ENCODE results near the gene CSNK1D. TPM values are rescaled to one million over a fixed set of nuclear protein-coding genes. Genes with fewer than 3 reads are reported as not detected.
A peak's percentile ranks its signal among the peaks of the same experiment; 100 is the strongest.

The CSNK1D gene
- total RNA-seq, 1 experiment from 2014 or later, result 60.4 TPM

DNA sequence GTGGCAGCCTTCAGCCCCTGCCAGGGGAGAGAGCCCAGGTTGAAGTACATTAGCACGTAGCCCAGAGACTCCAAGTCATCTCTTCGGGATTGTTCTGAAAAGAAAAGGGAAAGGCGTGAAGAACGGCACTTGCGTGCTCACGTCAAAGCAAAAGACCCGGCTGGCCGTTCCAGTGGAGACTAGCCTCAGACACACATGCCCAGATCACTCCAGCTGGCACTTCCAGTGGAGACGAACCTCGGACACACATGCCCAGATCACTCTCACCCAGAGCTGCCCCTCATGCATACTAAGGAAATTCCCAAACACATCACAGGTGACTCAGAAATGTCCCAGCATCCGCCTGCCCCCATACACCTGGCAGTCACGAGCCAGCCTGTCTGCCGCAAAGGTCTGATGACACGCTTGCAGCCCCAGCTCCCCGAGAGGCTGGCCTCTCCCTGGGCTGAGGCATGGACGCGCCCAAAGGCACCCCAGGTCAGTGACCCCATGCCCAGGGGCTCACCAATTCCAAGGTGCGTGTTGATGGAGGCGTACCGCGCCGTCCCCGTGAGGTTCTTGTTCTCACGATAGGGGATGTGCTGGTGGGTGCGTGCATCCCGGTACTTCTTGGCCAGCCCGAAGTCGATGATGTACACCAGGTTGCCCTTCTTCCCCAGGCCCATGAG lies 20.9 kb downstream of the CSNK1D start:
- DNase-seq (ENCODE audit: low spot score), result no peak

DNA sequence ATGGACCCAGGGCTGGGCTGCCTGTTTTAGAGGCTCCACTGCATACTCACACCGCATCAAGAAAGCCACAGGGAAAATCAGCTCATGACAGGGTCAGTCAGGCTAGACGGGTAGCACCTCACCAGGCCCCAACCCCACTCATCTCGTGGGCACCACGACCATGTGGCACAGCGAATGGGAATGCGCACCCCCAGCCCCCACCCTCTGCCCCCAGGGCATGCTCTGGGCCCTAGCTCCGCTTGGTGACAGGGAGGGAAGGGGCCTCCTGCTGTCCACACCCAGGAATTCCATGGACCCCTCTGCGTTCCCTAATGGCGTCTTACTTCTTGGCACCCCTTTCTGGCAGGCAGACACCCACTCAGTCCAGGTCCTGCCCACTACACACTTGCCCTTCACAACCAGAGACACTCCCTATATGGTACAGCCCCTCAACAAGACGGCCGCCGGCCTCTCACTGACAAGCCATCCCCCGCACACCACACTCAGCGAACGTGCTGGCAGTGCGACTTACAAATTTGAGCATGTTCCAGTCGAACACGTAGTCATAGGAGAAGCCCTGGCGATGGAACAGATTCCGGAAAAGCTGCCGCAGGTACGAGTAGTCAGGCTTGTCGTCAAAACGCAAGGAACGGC lies 22.5 kb downstream of the CSNK1D start:
- DNase-seq (ENCODE audit: low spot score), result no peak

DNA sequence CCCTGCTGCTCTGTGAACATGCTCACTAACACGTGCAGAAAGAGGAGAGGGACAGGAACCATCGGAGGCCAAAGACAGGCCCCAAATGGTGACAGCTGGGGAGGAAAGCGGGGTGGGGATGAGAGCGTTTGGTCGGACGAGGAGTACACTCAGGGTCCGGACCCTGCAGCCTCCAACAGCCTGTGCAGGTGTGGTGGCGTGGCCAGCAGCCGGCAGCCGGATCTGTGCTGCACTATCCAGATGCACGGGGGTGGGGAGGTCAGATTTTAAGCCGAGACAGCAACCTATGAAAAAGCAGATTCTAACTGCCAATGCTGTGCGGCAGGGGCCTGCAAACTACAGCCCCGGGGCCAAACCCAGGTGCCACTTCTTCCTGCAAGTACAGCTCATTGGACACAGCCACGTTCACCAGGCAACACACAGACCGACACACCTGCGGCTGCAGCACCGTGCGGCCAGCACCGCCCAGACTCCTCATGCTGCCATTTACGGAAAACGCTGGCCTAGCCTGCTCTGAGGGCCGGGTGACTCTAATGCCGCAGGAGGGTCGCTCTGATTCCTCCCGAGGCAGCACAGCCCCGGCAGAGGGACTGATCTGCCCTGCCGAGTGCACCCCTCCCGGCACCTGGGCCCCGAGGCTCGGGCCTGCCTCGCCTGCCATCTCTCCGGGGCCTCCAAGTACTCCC lies 23.5 kb downstream of the CSNK1D start:
- no peak for DNase-seq (ENCODE audit: low spot score)

DNA sequence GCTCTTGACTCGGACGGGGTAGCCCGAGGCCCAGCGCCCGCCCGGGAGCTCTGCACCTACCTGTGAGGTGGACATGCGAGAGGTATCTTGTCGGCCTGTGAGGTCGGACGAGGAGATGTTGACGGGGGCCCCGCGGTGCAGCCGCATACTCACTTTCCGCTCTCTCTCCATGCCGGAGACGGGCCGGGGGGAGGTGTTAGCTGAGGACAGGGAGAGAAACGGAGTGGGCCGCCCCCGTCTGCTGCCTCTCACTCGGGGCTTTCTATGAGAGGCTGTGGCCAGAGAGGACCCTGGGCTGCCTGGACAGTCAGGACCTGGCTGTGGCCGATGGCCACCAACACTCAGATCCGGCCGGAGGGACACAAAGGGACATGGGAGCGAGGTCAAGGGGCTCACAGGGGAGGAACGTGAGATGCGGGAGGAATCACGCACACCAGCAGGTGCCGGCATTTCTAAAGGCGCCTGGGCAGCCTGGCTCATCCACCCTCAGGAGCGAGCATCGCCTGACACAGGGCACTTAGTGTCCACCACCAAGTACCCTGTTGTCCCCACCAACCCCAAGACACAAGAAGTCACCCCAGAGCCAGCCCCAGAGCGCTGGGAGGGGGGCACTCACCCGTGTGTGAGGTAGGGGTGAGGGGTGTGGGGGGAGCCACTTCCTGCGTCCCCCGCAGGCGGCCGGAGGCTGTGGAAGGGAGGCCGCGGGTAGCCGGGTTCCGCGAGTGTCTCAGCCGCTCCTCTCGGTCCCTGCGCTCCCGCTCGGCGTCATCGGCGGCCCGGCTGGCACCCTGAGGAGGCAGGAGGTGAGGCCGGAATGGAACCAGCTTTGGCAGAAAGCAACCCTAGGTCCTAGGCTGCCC lies 24.5 kb downstream of the CSNK1D start:
- DNase-seq (ENCODE audit: low spot score), result no peak

DNA sequence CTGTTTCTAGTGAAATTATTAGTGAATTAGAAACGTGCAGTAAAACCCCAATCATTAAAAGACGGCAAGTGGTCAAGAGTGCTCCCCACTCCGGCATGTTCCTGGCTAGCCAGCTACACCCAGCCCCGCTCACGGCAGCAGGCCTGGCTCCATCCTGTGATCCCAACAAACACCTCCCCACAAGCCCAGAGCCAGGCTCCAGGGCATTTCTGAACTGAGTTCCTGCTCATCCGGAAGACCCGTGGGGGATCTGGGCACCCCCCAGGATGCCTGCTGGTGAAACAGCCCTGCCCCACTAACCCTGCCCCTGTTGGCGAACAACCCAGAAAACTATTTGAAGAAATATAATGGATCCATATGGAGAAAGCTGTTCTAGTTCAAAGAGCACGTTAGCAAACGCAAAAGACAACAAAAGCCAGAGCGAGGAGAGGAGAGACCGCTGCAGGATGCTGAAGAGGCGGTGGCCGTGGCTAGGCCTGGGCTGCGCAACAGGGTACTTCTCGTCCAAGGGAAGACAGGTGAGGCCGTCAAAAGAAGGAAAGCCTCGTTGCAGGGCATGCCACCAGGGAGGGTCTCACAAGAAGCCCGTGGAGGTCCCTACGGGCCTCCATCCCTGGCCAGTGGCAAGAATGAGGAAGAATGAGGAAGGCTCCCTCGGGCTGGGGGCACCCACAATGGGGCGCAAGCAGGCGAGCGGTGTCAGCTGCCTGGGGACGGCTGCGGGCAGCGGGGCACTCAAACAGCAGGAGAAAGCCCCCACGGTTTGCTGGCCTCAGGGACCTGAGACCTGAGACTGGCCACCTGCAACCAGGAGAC lies 25.4 kb downstream of the CSNK1D start:
- no peak for DNase-seq (ENCODE audit: low spot score)

- no peak for DNase-seq (ENCODE audit: low spot score)
Measured at GRCh38 chr17:82247182-82247823, 26.2 kb downstream of the CSNK1D start.

GRCh38 chr17:82246365-82247181 lies 26.9 kb downstream of the CSNK1D start:
- DNase-seq (ENCODE audit: low spot score), result peak; percentile 81

DNA sequence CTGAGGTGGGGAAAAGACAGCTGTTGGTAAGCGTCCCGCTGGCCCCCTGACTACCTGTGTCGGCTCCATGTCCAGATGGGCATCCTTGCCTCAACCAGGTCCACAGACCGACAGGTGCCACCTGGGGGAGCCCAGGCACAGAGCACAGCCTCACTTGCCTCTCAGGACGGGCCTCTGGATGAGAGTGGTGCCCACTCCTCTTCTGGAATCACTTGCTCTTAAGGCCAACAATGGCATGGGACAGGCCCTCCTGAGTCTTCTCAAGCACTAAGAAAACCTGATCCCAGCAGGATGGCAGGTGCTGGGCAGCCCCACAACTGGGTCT lies 27.5 kb downstream of the CSNK1D start:
- no peak for DNase-seq (ENCODE audit: low spot score)

- DNase-seq (ENCODE audit: low spot score), result no peak
Measured at GRCh38 chr17:82245134-82246039, 28.1 kb downstream of the CSNK1D start.

- DNase-seq (ENCODE audit: low spot score), result no peak
Measured at GRCh38 chr17:82244413-82245133, 28.9 kb downstream of the CSNK1D start.

DNA sequence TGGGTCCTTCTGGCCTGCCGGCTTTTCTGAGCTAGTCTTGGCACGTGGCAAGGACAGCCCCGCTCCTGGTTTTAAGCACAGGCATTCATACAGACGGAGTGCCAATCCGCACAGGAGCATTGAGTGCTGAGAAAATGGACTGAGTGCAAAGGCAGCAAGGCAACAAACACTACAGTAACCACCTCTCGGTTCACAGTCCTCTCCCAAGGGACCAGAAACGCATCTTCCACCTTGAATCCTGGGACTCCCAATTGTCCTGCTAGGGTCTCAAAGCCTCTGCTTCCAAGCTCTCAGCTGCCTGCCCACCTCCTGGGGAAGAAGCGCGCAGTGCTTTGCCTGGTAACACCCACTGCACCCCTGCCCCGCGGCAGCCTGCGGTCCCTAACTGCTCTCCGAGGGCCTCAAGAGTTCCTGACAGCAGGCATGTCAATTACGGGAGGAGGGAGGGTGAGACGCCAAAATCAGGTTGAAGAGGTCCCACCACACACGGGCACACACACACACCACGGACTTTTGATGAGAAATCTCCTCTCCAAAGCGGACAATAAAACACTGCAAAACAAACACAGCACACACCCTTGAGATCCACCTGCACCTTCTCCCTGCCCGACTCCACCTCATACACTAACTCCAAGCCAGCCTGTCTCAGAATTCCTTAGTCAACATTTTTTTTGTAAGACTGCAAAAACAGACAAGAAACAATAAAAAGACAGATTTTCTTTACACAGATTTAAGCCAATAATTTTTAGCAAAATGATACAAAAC lies 29.7 kb downstream of the CSNK1D start:
- DNase-seq (ENCODE audit: low spot score), result no peak

- peak; percentile 48 for DNase-seq (ENCODE audit: low spot score)
Measured at GRCh38 chr17:82242977-82243647, 30.4 kb downstream of the CSNK1D start.

- DNase-seq (ENCODE audit: low spot score), result no peak
Measured at GRCh38 chr17:82242698-82242976, 30.9 kb downstream of the CSNK1D start.

DNA sequence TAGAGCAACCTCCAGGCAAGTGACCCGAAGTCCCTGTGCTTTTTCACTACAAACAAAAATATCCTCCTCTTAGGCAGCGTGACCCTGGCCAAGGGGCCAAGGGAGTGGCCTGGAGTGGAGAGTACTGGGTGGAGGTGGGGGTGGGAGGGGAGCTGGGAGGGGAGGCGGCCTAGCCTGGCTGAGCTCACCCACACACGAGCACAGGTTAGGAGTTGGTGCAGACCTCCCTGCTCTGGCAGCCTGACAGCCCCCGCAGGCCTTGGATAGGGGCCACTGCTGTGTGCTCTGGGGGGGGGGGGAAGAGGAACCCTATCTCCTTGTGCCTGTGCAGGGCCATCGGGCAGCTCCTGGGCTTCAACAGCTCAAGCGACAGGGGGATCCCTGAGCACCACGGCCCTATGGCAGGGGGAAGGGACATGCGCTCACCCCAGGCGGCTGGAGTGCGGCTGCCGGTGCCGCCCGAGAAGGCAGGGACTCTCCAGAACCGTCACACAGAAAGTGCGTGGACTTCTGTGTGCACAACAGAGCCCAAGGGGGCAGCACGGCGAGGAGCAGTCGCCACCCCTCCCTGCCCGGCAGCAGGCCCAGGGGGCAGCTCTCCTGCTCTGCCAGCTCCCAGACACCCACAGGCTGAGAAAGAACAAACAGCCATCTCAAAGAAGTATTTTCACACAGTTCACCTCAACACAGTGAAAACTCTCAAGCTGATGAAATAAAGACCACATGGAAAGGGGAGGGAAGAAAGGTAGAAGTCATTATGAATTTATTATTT lies 31.4 kb downstream of the CSNK1D start:
- DNase-seq (ENCODE audit: low spot score), result peak; percentile 28

DNA sequence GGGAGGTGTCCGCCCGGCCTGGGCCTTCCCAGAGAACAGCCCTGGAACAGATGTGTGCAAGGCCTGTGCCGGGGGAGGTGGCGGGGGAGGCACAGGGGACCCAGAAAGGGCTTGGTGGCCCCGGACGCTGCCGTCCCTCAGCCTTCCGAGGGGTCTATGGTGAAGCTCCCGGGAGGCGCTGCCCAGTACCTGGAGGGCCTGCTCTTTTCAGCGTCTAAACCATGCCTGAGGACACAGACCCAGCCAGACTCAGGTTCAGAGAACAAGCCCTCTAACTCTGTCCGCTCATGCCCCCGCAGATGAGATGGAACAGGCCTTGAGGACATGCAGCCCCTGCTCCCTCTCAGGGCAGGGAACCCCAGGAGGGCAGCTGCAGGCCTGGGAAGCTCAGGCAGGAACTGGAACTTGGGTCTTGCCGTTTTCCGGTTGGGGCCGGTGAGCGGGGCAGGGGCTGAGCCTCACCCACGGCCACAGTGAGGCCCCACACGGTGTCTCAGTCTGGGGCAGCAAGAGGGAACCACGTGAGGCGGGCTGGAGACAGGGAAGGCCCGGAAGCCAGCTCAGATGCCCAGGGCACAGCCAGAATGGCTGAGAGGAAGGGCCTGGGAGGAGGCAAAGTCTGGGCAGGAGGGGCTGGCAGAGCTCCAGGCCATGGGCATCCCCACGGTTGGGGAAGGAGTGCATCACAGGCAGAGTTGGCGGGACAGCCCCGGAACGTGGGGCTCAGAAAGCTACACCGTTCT lies 32.1 kb downstream of the CSNK1D start:
- peak; percentile 84 for DNase-seq (ENCODE audit: low spot score)

Data from HT-29 (cell line).